ENCODE data around the gene CCDC175.

The CCDC175 gene

DNA sequence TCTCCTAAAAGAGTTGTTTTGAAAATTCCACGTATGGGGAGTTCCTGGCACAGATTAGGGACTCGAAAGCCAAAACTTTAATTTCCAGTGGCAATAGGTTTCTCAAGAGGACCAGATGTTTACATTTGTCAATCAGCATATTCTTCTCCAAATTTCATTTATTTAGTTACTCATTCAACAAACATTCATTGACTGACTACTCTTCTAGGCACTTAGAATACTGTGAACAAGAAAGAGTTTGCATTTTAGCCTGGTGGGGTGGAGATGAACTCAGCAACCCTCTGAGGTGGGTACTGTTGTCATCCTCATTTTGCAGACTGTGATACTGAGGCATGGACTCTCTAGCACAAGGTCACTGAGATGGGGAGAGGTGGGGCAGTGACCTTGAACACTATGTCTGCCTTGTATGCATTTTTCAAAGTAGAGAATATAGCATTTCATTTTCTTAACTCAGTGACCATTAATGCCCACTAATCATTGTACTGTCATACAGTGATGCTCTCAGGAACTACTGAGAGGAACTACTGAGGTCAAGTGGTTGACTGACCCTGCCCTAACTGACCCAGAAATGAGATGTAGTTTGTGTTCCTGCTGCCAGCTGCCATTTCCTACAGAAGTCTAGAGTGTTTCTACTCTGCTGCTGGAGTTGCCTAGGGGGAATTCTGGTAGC lies 94.6 kb downstream of the CCDC175 start:
- no peak for DNase-seq

GRCh38 chr14:59481407-59481806 lies 95.2 kb downstream of the CCDC175 start:
- DNase-seq: no peak

DNA sequence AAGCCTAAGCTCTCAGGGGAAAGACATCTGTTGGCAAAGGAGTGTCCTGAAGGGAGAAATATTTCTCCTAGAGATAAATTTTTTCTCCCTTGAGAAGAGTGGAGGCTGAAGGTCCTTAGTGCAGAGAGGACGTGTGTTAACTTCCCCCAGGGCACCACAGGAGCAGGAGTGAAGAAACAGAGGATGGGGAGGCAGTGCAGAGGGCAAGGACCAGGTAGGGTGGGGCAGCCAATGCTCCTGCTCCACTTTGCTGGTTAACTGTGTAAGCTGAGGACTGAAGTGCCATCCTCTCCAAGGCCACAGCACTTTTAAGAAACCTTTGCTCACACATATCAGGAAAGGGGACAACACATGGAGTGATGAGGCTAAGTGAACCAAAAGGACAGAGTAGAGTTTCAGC lies 96.4 kb downstream of the CCDC175 start:
- no peak for DNase-seq

- DNase-seq: no peak
These were observed 98.1 kb downstream of the CCDC175 start for GRCh38 chr14:59478540-59478939.

DNA sequence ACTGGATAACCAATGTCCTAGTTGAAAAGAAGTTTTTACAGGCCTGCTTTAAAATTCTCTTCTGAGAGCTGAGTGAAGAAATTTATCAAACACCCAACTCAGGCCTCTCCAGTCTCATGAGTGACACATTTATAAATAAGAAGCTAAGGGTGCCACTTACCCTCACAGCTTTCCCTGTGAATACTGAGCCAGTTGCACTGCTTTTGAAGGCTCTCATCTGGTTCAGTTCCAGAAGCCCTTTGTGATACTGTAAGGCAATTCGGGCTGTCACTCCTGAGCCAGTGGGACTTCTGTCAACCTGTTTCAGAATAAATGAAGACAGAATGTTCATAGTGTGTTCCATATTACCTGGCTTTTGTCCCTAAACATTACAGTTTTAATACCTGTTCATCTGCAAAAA lies 100.9 kb downstream of the CCDC175 start:
- no peak for DNase-seq

DNA sequence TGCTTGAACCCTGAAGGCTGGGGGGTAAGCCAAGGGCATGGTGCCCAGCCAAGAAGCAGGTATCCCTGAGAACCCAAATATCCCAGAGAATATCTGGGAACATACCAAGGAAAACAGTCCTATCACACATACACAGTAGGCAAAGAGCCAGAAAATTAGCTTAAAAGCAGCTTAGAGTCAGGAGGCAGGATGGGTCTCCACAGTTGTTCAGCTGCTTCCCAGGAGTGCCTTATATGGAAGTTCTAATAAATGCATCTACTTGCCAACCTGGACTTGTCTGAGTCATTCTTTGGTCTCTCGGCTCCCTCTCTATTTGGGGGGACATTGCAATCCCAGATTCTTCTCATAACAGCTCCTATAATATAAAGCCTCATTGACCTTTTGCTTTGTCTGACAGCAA lies 102.4 kb downstream of the CCDC175 start:
- no peak for DNase-seq

DNA sequence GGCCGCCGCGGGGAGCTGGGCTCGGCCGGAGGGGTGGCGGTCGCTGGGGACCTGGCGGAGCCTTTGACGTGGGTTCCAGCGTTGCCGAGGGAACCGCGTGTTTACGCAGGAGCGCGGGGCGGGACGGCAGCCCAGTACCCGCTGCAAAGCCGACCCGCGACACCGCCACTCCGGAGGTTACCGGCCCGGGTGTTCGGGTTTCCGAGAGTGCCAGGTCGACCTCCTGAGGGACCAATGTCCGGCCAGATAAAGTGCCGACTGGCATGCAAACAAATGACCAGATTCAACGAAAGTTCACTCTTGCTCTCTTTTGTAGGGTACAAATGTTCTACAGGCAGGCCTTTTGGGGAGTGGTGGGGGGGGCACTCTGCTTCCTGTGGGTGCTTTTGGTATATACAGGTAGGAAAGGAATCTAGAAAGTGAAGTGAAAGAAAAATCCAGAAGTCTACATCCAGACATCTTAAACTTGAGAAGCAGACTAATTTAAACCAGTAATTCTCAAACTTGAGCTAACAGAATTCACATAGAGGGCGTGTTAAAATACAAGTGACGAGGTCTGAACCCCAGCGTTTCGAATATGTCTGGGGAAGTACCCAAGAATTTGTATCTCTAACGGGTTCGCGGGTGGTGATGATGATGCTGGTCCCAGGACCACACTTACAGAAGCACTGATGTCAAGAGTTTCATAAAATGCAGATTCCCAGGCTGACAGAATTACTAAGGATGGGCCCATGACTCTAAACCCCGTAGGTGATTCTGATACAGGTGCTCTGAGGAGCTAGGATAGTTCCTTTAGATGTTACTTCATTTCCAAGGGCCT lies 111.1 kb downstream of the CCDC175 start, which contains the start of gene GPR135:
GPR135 (minus strand) TSS at position 65 of the 820 bp plus-strand sequence. CDS start 154 bp downstream, outside the sequence.
- DNase-seq: no peak

DNA sequence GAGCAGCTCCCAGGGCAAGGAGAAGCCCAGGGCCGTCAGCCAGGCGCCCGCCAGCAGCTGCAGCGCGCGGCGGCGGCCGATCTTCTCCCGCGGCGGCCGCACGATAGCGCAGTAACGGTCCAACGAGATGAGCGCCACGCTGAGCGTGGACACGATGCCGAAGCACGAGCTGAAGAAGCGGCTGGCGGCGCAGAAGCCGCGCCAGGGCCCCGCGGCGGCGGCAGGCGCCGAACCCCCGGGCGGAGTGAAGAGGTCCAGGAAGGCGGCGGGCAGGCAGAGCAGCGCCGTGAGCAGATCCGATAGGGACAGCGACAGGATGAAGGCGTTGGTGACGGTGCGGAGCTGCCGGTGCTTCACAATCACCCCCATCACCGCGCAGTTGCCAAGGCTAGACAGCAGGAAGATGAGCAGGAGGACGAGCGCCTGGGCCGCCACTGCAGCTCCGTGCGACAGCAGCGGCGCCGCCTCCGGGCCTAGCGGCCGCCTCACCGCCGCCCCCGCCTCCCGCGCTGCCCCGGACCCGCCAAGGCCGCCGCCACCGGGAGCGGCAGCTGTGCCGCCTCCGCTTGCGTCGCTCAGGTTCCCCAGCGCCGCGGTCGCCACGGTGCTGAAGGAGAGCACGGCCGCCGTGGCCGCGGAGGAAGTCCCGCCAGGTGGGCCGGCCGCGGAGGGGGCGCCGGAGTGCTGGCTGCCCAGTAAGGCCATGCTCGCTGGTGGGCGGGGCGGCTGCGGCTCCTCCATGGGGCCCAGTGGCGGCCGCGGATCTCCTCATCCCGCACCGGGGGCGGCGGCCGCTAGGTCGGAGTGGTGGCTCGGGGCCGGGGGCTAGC lies 111.9 kb downstream of the CCDC175 start:
- DNase-seq: peak; percentile 60

GRCh38 chr14:59463787-59464485 lies 112.7 kb downstream of the CCDC175 start:
- no peak for DNase-seq

DNA sequence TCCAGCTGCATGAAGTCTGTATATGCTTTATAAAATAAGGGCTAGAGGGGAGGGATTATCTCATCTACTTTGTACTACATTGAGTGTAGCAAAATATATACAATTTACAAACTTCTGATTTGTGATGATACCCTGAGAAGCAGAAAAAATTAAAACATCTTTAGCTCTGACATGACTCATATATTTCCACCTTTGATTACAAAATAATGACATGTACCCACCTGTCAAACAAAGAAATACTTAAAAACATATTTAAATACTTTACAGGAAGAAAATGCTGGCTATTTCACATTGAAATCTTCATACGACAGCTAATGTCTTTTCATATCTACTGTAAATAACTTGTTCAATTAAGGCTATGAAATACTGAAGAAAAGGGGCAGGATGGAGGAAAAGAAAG lies 114.7 kb downstream of the CCDC175 start:
- DNase-seq: no peak

- DNase-seq: no peak
These were observed 116.2 kb downstream of the CCDC175 start for GRCh38 chr14:59460378-59460777.

- DNase-seq: no peak
These were observed 118.1 kb downstream of the CCDC175 start for GRCh38 chr14:59458486-59458885.

GRCh38 chr14:59455411-59455810 lies 121.2 kb downstream of the CCDC175 start:
- DNase-seq: no peak

Data from activated CD4-positive, CD25-positive, alpha-beta regulatory T cell treated with anti-CD3 and anti-CD28 coated beads, Interleukin-2, amount 50 U/mL, for 72 hours (primary cell).